Measurements from ENCODE around the gene RTF2. TPM values are rescaled to one million over a fixed set of nuclear protein-coding genes. Genes with fewer than 3 reads are reported as not detected.

Gene RTF2
- total RNA-seq, 4 donors from 2014 or later = 69.1 to 88.8 (median 77.5) TPM

DNA sequence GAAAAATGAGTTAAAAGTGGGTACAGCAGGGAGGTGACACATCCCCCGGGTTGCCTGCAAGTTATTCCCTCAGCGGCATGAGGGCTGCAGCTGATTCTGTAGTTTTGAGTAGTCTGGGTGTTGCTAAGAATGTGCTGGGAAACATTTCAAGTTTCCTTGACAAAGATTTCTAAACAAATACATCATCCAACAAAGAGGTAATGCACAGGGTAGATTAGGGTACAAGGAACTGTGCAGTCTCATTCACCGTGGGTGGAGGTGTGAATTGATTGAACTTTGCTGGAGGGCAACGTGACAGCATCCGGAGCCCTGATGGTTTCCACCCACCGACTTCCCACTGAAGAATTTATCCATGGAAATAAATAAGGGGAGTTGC lies 34.6 kb upstream of the RTF2 start:
- intact Hi-C loops (cut with DNase I; ENCODE audit: low total_unique reads) (no loop called here), in situ Hi-C loops (cut with MboI; ENCODE audit: low sequenced_read_pairs in 4 of 4) (no loop called here)
- Histone ChIP-seq H3K9me3 (no peaks in the 10 kb centered on the region), H3K4me1 (no peaks in the 10 kb centered on the region), H3K36me3 (no peaks in the 10 kb centered on the region), H3K4me3 (no peak overlapping the region), H3K27me3 (no peaks in the 10 kb centered on the region), H3K27ac (no peak overlapping the region)
- TF ChIP-seq POLR2A (IDR thresholded peaks at IDR 0.05) (no peak), CTCF (IDR thresholded peaks at IDR 0.05 in 4 of 5, conservative IDR thresholded peaks at IDR 0.05 in 1 of 5) (no peak)
- ATAC-seq (no peak), DNase-seq (no peak)

- Histone ChIP-seq H3K36me3 (no peaks in the 10 kb centered on the region), H3K4me3 (no peak overlapping the region), H3K27ac (no peak overlapping the region), H3K4me1 (no peaks in the 10 kb centered on the region), H3K27me3 (no peaks in the 10 kb centered on the region), H3K9me3 (no peaks in the 10 kb centered on the region)
- in situ Hi-C loops (cut with MboI; ENCODE audit: low sequenced_read_pairs in 4 of 4) = no loop called here
- intact Hi-C loops (cut with DNase I; ENCODE audit: low total_unique reads) = no loop called here
- no peak for DNase-seq
- TF ChIP-seq CTCF (IDR thresholded peaks at IDR 0.05 in 4 of 5, conservative IDR thresholded peaks at IDR 0.05 in 1 of 5) (no peak), POLR2A (IDR thresholded peaks at IDR 0.05) (no peak)
- ATAC-seq = no peak
Measured at GRCh38 chr20:56437196-56437960, 31.0 kb upstream of the RTF2 start.

DNA sequence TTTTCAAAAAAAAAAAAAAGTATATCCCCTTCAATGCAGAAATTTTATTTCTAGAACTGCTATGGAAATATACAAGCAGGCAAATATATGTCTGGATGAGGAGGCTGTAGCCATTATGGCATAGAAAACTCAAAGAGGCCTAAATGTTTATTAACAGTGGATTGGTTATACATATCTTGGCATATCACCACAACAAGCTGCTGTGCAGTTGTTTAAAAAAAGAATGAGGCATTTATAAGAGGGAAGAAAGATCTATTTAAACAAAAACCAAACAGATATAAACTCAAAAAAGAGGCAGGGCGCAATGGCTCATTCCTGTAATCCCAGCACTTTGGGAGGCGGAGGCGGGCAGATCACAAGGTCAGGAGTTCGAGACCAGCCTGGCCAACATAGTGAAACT lies 30.1 kb upstream of the RTF2 start:
- Histone ChIP-seq H3K27me3 (no peaks in the 10 kb centered on the region), H3K36me3 (no peaks in the 10 kb centered on the region), H3K4me3 (no peak overlapping the region), H3K9me3 (no peaks in the 10 kb centered on the region), H3K27ac (no peak overlapping the region), H3K4me1 (no peaks in the 10 kb centered on the region)
- intact Hi-C loops (cut with DNase I; ENCODE audit: low total_unique reads) (no loop called here), in situ Hi-C loops (cut with MboI; ENCODE audit: low sequenced_read_pairs in 4 of 4) (no loop called here)
- no peak for DNase-seq
- ATAC-seq = no peak
- TF ChIP-seq CTCF (IDR thresholded peaks at IDR 0.05 in 4 of 5, conservative IDR thresholded peaks at IDR 0.05 in 1 of 5) (no peak), POLR2A (IDR thresholded peaks at IDR 0.05) (no peak)

GRCh38 chr20:56439771-56440291 lies 28.6 kb upstream of the RTF2 start:
- TF ChIP-seq POLR2A (IDR thresholded peaks at IDR 0.05) (no peak), CTCF (IDR thresholded peaks at IDR 0.05 in 4 of 5, conservative IDR thresholded peaks at IDR 0.05 in 1 of 5) (no peak)
- intact Hi-C loops (cut with DNase I; ENCODE audit: low total_unique reads) (no loop called here), in situ Hi-C loops (cut with MboI; ENCODE audit: low sequenced_read_pairs in 4 of 4) (no loop called here)
- Histone ChIP-seq H3K9me3 (no peaks in the 10 kb centered on the region), H3K4me3 (no peak overlapping the region), H3K4me1 (no peaks in the 10 kb centered on the region), H3K27me3 (no peaks in the 10 kb centered on the region), H3K36me3 (no peaks in the 10 kb centered on the region), H3K27ac (no peak overlapping the region)
- ATAC-seq (no peak), DNase-seq (peak in 1 of 2 donors; percentile 24)
